Measurements from ENCODE around the gene MYO9A.
A peak's percentile ranks its signal among the peaks of the same experiment; 100 is the strongest.
"Not testable (repeated sequence)": the region's sequence is repeated elsewhere in the genome, so short reads cannot be mapped to it uniquely, and the experiment has no call there.

The MYO9A gene

GRCh38 chr15:72136170-72137051 lies 18.5 kb upstream of the MYO9A start:
- DNase-seq: no peak

- no peak for DNase-seq
Observed at GRCh38 chr15:72135719-72136118, 17.8 kb upstream of the MYO9A start.

DNA sequence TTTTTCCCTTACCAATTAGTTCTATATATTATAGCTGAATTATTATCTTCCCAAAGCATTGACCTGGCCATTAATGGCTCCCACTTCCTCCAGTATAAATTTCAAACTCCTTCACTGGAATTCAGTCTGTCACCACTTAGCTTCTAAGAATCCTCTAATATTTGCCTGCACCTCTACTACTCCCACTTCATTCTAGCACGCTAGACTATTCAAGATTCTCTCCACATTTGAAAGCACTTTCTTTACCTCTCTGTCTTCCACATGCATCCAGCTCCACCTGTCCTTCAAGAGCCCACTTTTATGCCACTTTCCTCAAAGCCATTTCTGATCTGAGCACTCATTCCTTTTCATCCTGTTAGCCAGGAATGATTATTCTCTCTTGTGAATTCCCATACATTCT lies 15.3 kb upstream of the MYO9A start:
- no peak for DNase-seq

DNA sequence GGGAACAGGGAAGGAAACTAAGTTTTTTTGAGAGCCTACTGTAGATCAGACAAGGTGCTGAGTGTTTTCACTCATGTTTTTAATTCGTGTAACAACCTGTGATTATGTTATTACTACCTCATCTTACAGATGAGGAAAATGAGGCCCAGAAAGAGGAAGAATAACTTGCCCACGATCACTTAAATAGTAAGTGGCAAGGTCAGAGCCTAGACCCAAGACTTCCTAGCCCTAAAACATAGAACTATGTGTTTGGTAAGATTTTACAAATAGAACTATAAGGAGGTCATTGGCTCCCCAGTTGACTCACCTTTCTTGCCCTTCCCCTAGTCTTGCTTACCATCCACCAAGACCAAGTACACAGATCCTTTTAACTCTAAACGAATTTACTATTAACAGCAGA lies 14.0 kb upstream of the MYO9A start:
- DNase-seq: no peak

DNA sequence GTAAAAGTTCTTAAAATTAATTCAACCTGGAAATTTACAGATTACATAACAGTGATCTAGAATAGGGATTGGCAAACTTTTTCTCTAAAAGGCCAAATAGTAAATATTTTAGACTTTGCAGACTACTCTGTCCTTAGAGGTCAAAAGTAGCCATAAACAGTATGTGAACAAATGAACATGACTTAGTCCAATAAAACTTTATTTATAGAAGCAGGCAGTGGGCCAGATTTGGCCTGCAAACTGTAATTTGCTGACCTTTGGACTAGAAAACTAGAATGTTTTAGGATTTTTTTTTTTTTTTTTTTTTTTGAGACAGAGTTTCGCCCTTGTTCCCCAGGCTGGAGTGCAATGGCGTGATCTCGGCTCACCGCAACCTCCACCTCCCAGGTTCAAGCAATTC lies 12.3 kb upstream of the MYO9A start:
- no peak for DNase-seq

DNA sequence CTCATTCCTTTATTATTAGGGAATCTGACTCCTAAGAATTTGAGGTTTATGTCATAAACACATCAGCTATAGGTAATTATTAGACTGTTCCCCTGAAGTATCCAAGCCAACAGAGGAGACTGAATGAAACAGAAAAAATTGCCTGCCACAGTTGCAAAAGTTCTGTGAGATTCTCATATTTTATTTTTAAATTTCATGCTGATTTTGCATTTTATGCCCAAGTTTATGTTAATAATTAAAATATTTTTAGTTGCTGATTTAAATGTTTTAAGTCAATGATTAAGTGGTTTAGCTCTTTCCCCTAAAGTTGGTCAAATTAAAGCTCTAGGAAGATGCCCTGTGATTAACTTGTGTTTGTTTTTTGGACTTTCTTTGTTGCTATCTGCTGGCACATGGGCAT lies 10.4 kb upstream of the MYO9A start:
- DNase-seq: no peak

DNA sequence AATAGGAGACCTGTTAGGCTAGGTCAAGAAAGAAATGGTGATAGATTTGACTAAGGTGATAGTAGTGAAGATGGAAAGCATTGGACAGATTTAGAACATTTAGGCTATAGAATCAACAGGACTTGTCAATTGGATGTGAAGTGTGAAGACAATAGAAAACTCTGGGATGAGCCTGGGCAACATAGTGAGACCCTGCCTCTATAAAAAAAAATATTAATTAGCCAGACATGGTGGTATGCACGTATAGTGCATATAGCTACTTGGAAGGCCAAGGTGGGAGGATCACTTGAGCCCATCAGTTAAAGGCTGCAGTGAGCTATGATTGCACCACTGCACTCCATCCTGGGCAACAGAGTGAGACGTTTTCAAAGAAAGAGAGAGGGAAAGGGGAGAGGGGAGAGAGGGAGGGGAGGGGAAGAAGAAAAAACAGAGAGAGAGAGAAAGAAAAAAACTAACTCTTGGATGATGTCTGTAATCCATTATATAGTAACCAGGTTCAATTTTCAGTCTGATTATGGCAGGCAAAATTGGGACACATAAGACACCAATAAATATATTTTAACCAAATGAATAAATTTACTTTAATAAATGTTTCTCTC lies 9.9 kb upstream of the MYO9A start:
- no peak for DNase-seq

DNA sequence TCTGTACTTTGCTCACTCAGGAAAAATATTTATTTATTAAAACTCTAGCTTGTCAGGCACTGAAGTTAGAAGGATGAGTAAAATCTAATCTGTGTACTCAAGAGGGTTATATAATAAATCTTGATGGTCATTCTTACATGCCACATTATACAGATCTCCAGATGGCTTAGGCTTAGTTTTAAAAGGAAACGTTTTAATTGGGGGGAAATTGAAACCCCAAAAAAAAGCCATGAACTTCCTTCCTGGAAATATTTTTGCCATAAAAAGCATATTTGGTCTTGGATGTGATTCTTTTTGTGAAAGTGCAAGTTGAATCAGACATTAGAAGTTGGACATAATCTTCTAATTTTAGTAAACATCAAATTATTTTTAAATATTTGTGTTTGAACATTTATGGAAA lies 6.3 kb upstream of the MYO9A start:
- DNase-seq: no peak

DNA sequence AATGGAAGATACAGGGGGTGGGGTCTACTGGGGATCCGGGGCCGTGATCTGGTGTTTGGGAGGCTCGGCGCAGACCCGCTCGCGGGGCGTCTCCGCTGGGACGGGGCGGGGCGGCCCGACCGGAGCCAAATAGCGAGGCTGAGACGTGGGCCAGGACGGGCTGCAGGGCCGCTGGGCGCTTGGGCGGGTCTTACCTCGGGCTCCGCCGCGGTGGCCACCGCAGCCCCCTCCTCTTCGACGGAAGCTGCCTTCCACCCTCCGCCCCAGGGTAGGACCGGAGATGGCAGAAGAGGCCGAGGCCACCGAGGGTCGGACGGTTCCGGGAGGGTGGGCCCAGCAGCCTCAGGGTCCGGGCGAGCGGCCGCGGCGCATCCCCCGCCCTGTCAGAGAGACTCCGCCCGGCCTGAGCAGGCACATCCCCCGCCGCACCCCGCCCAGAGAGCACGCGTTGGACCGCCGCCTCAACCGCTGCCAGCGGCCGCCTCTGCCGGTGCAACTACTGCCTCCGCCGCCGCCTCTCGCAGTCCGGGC lies 399 bp downstream of the MYO9A start:
- peak; percentile 39 for DNase-seq

- DNase-seq: no peak
Observed at GRCh38 chr15:72116731-72117485, 1.0 kb downstream of the MYO9A start.

GRCh38 chr15:72113347-72114031 lies 4.5 kb downstream of the MYO9A start:
- DNase-seq: no peak

DNA sequence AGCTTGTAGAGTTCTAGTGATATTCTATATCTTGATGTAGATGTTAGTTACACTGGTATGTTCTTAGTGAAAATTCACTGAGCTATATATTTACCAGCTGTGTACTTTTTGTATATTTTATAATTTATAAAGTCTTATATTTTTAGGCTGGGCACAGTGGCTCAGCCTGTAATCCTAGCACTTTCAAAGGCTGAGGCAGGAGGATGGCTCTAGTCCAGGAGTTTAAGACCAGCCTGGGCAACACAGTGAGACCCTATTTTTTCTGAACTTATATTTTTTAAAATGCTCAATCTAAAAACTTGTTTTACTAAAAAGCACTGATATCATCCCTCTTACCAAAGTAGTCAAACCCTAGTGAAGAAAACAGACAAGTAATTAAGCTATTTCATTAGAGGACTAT lies 5.1 kb downstream of the MYO9A start:
- DNase-seq: no peak

DNA sequence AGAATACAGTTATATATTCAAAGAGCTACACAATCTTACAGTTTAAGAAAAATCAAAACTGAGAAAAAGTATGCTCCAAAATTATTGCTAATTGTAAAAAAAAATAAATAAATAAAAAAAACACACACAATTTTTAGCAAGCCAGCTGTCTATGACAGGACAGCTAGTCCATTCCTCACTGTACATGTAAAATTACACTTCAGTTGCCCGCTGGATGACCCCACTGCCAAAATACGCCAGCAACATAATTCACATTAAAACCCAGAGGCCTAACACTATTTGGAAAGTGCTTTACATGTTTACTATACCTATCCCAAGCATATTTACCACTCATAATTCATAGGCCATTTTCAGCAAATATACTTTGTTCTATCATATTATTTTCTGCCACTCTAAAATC lies 5.8 kb downstream of the MYO9A start:
- DNase-seq: no peak

GRCh38 chr15:72110355-72110754 lies 7.6 kb downstream of the MYO9A start:
- no peak for DNase-seq

DNA sequence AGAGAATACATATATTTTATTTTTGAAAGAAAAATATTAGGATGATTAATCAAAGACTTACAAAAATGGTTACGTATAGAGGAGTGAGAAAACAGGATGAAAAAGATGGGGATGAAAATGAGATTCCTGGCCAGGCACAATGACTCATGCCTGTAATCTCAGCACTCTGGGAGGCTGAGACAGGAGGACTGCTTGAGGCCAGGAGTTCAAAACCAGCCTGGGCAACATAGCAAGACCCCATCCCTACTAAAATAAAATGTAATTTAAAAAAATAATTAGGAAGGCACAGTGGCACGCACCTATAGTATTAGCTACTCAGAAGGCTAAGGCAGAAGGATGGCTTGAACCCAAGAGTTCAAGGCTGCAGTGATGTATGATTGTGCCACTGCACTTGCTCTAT lies 11.9 kb downstream of the MYO9A start:
- DNase-seq: no peak

DNA sequence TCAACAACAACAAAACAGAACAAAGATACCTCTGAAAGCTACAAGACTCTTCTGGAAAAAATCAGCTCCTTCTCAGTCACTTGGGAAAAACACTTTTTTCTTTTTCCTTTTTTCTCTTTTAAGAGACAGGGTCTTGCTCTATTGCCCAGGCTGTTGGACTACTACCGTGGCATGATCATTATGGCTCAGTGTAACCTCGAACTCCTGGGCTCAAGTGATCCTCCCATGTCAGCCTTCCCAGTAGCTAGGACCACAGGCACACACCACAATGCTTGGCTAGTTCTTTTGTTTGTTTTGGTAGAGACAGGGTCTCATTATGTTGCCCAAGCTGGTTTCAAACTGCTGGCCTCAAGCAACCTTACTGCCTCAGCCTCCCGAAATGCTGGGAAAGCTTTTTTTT lies 12.8 kb downstream of the MYO9A start:
- DNase-seq: no peak

DNA sequence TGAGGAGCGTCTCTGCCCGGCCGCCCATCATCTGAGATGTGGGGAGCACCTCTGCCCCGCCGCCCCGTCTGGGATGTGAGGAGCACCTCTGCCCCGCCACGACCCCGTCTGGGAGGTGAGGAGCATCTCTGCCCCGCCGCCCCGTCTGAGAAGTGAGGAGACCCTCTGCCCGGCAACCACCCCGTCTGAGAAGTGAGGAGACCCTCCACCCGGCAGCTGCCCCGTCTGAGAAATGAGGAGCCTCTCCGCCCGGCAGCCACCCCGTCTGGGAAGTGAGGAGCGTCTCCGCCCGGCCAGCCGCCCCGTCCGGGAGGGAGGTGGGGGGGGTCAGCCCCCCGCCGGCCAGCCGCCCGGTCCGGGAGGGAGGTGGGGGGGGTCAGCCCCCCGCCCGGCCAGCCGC lies 17.4 kb downstream of the MYO9A start:
- DNase-seq: not testable (repeated sequence)

- no peak for DNase-seq
Observed at GRCh38 chr15:72099155-72099554, 18.8 kb downstream of the MYO9A start.

DNA sequence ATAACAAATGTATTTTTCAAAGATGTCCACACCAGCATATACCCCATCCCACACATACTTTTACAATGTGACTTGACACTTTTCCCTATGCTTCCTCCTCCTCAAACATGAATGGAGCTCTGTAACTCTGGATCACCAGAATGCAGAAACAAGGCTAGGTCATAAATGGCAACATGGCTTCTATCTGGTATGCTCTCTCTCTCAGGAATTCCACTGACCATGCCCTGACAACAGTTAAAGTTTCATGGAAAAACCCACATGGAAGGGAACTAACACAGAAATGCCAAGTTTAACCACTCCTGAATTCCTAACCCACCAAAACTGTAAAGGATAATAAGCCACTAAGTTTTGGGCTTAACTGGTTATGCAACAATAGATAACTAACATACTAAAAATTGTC lies 19.9 kb downstream of the MYO9A start:
- DNase-seq: no peak

DNA sequence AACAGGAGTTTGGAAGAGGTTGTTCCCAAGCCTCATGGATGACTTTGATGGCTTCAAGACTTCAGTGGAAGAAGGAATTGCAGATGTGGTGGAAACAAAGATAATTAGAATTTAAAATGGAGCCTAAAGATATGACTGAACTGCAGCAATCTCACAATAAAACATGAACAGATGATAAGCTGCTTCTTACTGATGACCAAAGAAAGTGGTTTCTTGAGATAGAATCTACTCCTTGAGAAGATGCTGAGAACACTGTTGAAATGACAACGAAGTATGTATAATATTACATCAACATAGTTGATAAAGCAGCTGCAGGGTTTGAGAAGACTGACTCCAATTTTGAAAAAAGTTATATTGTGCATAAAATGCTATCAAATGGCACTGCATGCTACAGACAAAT lies 21.2 kb downstream of the MYO9A start:
- no peak for DNase-seq

DNA sequence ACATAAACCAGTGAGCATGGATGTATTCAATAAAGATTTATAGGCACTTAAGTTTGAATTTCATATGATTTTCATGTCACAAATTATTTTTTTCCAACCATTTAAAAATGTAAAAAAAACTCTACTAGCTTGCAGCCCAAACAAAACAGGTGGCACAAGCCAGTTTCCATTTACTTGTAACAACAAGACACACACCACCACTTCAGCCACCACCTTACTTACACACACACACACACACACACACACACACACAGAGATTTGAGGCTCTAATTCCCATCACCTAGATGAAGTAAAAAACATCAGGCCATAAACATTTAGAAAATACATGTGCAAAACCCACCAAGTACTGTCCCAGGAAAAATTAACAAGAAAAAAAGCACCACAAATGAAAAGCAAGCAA lies 25.3 kb downstream of the MYO9A start:
- no peak for DNase-seq

DNA sequence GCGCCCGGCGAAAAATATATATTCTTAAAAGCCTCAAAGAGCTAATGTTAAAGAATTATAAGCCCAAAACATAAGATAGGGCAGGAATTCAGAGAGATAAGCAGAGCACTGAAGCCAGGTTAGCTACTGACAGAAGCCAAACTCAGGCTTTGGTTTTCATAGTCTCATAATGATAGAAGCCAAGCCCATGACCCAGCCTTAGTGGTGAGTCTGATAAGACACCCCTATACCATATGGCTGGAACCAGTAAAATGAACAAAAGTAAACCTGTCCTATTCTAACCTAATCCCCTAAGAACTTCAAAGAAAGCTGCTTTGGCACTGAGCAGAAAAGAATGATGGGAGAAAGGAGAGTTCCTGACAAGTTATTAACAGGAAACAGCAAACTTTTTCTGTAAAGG lies 25.9 kb downstream of the MYO9A start:
- no peak for DNase-seq
